LoVo (cell line): ENCODE measurements around the gene ABTB2.

Experiments
- DNase-seq: peaks from one replicate; pipeline ENCODE4 v3.0.0-alpha.2; 2016; ENCODE audit warnings: low spot score

Gene ABTB2

DNA sequence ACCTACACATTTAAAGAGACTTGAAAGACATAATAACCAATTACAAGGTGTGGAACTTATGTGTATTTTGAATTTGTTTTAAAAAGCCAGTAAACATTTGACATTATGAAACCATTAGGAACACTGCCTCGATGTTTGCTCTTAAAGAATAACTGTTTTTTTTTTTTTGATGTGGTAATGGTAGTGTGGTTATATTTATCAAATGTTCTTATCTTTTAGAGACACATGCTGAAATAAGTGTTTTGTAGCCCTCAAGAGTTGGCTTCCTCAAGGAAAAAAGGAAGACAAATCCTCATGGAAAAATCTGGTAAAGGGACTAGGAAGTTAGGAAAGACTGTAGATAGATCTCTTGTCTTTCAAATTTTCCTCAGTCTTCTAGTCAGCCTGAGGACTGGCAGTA, 2.2 kb upstream of the ABTB2 start:
- no peak for DNase-seq

DNA sequence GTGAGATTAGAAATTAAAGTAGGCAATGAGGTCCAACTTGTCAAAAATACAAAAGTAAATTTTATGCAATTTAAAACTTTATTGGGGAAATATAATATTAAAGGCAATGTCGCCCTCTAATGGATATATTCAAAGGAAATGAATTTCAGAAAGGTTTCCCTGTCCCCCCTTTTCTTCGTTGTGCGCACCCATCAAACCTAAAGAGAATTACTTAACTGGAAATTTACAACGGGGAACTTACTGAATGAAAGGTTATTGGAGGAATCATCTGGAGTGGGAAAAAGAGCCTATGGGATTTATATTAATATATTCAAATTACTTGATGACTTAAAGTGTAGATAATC, 1.7 kb upstream of the ABTB2 start:
- DNase-seq, result no peak

DNA sequence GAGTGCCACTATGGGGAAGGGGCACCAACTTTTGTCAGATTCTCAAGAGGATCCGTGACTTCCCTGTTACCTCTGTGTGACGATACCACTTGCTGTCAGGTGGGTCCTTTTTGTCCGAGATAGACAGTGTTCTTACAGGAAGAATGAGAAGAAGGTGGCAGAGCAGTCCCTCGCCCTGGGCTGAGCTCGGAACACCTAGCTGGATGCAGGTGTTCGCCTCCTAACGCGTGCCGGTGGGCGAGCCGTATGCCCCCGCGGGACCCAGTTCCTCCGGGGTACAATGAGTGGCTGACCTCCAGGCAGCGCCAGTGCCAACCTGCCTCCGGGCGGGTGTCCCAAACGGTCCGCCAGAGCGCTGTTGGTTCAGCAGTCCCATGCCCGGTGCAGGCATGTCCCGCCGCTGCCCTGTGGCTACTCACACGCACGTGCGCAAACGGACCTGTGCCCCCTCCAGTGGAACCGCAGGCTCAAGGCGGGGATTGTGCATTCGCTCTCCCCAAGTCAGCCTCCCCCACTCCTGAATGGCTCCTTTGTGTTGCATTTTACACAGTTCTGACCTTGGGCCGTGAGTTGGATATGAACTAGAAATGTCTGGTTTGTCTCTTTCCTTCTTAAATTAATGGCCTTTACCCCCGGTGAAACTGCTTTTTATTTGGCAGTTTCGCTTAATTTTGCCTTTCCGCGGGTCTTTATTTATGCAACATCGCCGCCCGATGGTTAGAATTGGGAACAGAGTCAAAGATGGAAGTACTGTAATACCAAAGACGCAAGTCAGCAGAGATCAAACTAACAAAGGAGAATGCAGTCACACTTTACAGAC, 1.1 kb upstream of the ABTB2 start:
- DNase-seq, result peak; percentile 75

DNA sequence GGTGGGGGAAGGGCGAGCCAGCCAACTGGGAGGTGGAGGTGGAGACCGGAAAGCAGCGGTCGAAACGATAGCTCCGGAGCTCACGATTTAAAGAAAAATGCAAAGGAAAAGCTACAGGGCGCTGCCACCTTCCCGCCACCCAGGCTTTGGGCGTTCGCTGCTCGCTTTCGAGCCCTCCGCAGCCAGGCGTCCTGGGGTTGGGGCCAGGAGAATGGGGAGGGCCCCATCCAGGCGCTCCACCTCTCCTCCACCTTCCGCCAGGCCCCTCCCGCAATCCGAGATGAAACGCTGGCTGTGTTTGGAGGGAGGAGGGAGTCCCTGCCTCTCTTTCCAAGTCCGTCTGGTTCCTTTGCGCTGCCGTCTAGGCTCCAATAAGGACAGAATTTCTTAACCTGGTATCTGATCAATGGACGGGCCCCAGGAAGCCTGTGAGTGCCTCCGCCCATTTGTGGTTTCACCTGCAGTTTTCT, 483 bp upstream of the ABTB2 start:
- DNase-seq, result peak; percentile 79

DNA sequence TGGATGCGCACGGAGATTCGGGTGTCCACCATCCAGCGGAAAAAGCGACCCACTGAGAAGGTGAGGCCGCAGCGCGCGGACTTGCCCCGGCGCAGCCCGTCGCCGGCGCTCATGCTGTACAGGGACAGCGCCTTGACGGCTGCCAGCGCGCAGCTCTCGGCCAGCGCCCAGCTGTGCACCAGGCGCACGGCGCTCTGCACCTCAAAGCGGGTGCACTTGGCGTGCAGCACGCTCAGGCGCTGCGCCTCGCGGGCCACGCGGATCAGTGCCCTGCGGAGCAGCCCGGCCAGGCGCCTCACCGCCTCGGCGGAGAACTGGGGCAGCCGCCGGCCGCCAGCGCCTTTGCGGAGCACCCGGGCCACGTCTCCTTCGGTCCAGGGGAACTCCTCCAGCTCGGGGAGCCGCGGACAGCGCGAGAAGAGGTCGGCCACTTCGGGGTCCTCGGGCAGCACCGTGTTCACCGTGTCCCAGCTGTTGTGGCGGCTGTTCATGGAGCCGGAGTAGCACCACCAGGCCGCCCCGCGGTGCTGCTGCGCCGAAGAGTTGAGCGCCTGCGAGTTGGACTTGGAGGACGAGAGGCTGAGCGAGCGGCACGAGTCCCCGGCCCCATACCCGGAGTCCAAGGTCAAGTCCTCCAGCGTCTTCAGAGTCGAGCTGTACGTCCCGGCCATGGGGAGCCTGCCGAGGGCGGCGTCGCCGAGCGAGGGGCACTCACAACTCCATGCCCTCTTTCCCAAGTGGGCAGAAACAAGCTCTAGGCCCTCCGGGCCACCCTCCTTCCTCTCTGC, 703 bp downstream of the ABTB2 start:
- DNase-seq, result peak; percentile 47

DNA sequence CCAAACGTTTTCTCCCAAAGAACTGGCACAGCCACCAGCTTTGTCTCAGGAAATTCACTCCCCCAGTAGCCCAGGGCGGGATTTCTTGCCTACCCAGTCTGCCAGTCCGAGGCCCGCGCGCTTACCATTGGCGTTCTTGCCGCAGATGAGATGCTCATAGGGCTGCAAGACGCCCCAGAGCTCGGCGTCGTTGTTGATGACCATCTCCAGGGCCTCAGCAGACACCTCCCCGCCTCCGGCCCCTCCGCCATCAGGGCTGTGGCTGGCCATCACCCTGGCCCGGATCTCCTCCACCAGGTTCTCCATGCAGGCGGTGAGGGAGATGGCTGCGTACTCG, 1.3 kb downstream of the ABTB2 start:
- no peak for DNase-seq

DNA sequence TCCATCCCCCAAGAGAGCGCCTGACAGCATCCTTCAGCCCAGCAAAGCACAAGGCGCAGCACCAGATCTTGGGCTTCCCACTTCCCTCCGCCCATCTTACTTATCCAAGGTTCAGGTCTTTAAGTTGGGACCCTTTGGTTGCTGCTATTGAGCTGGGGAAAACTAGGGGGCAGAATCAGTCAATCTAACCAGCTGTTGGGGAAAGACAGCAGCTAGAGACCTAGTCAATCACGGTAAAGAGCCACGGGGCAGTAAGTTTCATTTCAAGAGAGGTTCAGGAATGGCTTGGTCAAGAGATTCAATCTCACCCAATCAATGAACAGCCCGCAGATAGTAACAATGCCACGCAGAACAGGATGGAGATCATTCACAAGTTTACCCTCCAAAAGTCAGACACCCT, 1.7 kb downstream of the ABTB2 start:
- DNase-seq, result no peak

DNA sequence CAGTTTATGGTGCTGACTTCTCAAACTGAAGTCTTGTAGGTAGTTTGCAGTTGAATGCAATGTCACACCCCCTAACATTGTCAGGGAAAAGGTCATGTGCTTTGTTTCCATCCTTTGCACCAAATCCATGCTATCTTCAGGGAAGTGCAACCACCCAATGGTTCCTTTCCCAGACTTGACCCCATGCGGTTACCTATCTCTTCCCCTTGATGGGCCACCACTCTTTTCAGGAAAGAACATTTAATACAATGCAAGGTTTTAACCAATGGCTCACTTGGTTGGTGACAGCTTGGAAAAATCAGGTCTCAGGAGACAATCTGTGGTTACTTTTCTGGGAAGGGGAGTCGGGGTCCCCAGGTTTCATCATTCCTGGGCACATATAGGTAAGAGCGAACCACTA, 2.1 kb downstream of the ABTB2 start:
- no peak for DNase-seq

DNA sequence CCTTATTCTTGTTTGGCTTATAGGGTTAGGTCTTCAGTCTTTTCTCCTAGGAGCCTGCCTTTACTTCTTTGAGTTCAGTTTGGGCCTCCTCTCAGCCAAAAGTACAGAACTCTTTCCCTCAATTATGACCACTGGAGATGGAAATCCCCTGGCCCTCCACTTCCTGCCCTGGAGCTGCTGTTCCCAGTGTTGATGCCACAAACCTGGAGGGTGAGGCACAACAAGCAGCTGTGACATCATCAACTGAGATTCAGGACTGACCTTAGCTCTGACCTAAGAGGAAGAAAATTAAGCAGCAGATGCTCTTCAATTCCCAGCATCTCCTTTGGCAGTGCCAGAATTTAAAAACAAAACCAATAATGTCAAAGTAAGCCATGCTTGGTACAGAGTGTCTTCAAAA, 3.0 kb downstream of the ABTB2 start:
- no peak for DNase-seq

DNA sequence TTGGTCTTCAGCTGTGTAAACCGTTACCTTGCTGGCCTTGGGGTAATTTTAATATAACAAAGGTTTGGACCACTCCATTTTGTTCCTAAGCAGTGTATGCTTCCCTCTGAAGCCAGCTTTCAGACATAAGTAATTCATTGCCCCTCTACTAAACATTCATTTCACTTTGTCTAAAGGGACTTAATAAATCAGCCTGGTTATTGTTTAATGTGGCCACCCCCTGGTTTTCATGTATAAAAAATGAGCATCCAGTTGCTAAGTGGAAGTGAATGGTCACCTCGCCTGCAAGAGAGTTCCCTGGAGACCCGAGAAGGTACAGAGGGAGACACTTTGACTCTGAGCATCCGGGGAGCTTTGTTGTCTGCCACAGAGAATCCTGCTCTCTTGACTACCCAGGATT, 3.9 kb downstream of the ABTB2 start:
- DNase-seq, result no peak

DNA sequence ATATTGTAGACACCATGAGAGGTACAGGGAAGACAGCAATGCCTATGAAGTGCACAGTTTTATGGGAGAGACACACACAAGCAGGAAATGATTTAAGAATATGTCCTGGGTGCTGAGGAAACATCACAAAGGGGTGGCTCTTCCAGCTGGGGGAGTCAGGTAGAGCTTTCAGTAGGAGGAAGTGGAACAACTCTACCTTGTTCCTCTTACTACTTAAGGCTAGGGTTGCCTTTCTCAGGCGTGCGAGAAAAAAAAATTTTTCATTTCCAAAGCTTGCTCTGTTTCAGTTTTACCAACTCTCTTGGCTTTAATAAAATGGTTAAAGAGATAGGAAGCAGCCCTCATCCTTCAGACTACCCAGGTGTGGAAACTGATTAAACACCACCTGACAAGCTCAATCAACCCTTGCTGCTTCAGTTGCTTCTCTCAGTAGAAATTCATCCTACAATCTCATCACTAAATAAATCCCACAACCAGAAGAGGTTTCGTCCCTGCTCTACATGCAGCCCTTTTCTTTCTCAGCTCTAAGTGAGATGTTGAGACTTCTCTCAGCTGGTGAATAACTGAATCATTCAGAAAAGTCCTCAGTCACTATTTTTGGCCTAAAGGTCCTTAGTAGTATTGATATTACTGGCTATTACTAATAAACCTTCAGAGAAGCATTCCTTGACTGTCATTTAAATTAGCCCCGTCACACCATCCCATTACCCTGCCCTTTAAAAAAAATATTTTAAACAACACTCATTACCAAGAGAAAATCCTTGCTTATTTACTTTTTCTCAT, 5.9 kb downstream of the ABTB2 start:
- no peak for DNase-seq

DNA sequence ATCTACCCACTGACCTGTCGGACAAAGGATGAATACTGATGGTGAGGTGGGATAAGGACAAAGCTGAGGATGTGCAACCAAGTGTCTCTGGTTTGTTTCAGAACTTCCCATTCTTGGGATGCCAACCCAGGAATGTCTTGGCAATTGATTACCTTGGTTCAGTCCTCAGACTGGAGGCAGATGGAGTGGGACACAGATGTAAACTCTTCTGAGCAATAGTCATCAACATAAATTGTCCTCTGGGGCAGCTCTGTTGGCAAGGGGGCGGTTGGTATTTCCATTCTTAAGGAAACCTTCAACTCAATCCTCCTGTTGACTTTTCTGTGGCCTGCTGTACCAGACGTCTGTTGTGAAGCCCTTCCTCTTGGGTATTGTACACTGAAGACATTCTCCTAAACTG, 6.8 kb downstream of the ABTB2 start:
- DNase-seq, result no peak

DNA sequence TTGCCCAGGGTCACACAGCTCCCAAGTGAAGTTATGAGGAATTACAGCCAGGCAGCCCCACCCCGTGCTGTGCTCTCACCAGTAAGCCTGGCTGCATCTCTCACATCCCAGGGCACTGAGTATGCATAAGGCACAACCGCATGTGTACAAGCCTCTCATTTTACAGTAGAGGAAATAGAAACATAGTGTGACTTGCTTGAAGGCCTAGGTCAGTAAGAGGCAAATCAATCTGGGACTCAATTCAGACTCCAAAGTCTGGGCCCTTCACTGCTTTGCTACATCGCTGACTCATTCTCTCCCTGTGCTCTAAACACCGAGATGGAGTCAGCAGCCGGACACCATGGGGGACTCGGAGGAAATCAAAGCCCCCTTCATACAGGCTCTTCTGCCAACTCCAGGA, 7.9 kb downstream of the ABTB2 start:
- DNase-seq, result no peak

DNA sequence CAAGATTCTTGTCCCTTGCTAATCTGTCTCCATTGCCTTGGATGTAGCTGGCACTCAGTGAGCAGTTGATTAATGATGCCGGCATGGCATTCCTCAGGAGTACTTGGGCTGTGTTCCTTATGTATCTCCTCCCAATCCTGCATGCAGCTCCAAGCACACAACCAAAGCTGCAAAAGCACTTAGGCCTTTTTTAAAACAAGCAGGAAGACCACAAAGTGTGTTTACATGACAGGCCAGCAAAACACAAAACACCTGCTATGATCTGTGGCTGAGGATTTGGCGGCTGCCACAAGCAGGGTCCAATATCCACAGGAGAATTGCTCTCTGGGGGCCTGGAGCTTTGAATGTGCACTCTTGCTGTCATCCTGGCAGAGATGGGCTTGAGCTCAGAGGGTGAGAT, 8.9 kb downstream of the ABTB2 start:
- no peak for DNase-seq

DNA sequence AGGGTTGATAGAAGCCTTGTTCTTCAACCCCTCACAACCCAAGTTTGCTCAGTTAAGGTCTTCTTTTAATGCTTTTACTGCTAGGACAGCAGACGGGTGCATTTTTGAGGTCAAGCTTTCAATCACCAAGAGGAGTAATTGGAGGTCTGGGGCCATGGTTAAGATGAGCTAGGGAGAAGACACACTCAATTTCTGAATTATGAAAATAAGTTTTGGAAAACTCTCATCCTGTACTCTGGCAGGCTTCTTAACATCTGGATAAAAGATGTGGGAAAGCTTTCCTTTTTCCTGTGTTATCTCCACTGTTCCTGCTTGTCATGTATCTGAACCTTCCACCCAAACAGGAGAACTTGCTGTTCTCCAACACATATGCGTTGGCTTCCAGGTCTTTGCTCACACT, 9.7 kb downstream of the ABTB2 start:
- no peak for DNase-seq

DNA sequence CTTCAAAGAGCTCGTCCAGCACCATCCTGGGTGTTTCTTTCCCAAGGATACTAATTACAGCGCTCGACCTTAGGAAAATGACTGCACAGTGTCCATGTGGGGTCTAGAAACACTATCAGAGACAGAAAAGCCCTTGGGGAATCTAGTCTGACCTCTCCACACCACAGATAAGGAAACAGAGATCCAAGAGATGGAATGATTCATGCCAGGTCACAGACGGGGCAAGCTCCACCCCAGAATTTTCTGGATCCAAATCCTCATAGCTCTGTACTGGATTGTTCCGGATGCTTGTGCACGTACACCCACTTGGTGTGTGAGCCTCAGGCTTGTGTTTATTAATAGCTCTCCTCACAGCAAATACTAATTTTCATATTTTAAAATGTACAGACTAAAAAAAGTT, 11.3 kb downstream of the ABTB2 start:
- DNase-seq, result no peak

DNA sequence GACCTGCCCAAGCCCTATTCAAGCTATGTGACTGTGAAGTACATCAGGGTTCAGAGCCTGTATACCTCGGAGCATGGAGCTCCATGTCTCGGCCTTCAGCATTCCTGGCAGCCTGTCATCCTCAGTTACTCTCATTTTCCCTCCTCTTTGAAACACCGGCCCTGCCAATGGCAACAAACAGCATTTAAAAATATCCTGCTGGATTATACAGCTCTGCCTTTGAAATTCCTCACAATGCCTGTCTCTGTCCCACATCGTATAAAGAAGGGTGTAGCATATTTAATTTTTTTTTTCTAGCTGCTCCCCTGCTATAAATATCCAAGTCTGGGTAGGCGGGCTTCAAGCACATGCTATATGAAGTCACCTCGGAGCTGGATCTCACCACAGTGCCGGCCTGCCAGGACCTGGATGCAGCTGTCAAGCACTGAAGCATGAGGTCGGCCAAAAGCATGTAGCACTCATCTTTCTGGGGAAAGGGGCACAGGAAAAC, 11.8 kb downstream of the ABTB2 start:
- DNase-seq, result no peak

DNA sequence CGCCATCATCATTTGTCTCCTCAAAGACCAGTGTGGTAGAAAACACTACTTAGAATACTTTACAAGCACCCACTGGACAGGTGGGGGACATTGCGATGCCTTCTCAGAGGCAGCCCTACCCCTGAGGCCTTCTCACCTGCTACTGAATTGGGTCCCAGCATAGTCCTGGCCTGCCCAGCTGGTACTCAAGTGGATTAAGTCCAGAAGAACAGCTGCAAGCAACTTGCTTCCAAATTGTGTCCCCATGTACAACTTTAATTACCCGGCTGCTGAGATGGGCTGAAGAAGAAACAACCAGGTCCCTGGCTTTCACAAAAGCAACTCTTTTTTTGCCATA, 12.3 kb downstream of the ABTB2 start:
- no peak for DNase-seq

DNA sequence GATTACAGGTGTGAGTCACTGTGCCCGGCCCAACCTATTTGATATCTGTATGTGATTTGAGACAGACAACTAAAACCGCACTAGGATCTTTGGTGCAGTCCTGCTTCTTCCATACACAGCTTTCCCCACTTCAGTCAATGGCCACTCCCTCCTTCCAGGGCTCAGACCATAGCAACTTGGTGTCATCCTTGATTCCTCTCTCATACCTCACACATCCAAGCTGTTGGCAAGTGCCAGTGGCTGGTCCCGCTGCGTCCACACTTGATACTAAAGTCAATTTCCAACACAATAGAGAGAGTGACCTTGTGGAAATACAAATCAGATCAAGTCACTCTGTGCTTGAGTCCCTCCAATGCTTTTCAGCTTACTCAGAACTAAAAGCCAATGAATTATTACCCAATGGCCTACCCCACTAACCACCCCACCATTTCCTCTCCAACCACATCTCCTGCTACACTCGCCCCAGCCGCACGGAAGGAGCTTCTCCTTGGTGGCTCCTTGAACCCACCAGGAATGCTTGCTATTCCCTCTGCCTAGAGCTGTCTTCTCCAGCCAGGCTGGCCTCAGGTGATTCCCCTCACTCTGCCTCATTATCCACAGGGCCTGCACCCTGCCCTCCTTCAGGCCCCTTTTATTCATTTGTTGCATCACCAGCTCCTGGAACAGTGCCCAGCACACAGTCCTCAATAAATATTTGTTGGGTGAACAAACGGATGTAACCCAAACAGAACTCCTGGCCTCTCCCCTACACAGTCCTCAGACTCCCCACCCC, 12.9 kb downstream of the ABTB2 start:
- peak; percentile 74 for DNase-seq

DNA sequence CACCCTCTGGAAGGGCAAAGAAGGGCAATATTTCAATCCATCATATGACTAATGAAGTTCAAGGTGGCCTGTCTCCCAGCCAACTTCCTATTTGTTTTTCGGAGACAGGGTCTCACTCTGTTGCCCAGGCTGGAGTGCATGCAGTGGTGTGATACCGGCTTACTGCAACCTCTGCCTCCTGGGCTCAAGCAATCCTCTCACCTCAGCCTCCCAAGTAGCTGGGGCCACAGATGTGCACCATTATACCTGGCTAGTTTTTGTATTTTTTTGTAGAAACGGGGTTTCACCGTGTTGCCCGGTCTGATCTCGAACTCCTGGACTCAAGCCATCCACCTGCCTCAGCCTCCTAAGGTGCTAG, 13.4 kb downstream of the ABTB2 start:
- no peak for DNase-seq

DNA sequence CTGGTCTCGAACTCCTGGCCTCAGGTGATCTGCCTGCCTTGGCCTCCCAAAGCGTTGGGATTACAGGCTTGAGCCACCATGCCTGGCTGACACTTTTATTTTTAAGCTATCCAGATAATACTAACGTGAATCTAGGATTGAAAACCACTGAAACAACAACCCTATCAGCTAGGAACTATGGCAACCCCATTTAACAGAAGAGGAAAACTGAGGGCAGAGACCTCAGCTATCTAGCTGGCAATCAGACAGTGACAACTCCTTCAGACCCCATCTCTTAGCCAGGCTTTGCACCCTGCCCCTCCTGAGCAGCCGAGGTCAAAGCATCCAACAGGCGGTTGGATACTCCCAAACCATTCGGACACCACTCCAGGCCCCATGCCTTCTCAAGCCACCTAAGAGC, 14.1 kb downstream of the ABTB2 start:
- DNase-seq, result no peak

DNA sequence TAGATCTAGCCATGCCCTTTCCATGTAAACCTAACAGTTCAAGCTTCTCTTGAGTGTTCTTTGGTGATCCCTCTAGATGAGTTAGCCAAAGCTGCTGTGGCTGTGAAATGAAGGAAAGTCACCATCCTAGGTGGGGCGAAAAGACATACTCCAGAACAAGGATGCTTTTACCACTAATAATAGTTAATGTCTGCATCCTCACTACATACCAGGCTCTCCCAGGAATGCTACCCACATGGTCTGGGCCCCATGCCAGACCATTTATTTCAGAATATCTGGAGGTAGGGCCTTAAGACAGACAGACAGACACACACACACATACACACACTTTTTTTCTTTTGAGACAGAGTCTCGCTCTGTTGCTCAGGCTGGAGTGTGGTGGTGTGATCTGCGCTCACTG, 14.7 kb downstream of the ABTB2 start:
- DNase-seq, result peak; percentile 53
